Forelimb muscle (tissue), 1 donor: ENCODE measurements around the gene GRIP2. TPM values are rescaled to one million over a fixed set of nuclear protein-coding genes. Genes with fewer than 3 reads are reported as not detected.
"Not testable (repeated sequence)": the region's sequence is repeated elsewhere in the genome, so short reads cannot be mapped to it uniquely, and the experiment has no call there.

Source experiments
- DNase-seq: peaks from one replicate; pipeline ENCODE4 v3.0.0-alpha.2; 2013; ENCODE audit warnings: low read depth
- polyA plus RNA-seq: library from polyadenylated mRNA; unstranded; fragments of 120-200 nt; gene quantifications from one replicate; pipeline ENCODE4 v1.2.1, GENCODE V29; 2013; ENCODE audit not compliant: insufficient read length

GRIP2 gene
- polyA plus RNA-seq, 1 donor, result 29.3 TPM

DNA sequence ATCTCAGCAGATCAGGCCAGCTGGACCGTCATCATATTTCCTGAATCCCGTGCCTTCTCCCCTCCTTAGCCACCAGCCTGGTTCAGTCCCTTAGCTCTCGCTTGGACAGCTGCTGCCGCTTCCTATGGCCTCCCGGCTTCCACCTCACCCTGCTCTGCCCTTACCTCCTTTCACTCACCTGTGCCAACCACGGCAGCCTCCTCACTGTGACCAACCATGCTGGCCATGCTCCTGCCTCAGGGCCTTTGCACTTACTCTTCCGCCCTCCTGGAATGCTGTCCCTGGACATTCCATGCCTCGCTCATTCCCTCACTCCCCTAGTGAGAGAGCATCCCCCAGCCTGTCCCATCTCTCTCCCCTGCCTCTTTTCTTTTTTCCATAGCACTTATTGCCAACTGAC, 19.2 kb downstream of the GRIP2 start:
- DNase-seq, result no peak

- DNase-seq, result no peak
These were observed 20.0 kb downstream of the GRIP2 start for GRCh38 chr3:14520149-14520548.

DNA sequence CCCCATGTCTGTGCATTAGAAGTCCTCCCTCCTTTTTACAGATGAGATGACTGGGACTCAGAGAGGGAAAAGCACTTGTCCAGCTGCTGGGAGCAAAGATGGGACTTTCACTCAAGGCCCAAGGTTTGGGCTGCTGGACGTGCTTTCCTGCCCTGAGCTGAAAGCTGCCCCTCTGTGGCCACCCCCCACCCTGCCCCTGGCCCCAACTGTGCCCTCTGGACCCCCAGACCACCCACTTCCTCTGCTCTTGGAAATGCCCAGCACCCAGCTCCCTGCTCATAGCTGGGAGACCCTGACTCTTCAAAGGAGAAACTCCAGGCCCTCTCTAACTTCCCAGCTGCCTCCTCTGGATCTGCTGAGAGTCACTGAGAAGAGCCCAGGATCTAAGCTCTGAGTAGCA, 20.7 kb downstream of the GRIP2 start:
- DNase-seq, result no peak

- DNase-seq, result no peak
These were observed 21.2 kb downstream of the GRIP2 start for GRCh38 chr3:14518893-14519292.

- no peak for DNase-seq
These were observed 21.7 kb downstream of the GRIP2 start for GRCh38 chr3:14518432-14518802.

DNA sequence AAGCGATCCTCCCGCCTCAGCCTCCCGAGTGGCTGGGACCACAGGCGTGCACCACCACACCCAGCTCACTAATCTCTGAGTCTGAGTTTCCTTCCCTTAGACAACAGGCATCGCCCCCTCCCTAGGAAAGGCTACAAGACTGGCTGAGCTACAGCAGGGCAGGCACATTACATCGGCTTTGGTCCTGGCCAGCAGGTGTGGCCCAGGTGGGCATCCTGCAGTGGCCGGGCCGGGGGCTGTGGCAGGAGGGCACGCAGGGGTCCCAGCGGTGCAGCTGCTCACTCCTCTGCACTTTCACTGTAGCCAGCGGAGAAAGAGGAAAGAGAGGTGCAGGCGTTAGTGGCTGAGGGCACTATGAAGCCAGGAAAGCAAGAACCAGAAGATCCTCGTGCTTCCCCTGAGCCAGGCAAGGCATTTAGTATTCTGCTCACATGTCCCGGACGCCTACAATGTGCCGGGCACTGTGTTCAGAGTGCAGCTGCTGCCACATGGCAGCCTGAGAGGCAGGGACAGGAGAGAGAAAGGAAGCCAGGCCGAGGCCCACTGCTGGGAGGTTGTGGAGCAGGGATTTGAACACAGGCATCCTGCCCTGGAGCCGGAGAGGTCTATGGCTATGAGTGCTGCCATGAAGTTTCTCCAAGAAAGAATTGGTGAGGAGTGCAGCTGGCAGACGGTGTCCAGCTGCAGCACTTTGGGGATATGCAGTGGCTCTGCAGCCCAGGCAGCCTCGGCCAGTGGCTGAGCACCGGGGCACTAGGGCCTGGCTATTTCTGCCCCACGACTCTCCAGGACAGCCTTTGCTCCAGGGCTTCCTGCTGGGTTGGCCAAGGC, 22.3 kb downstream of the GRIP2 start:
- DNase-seq, result no peak

DNA sequence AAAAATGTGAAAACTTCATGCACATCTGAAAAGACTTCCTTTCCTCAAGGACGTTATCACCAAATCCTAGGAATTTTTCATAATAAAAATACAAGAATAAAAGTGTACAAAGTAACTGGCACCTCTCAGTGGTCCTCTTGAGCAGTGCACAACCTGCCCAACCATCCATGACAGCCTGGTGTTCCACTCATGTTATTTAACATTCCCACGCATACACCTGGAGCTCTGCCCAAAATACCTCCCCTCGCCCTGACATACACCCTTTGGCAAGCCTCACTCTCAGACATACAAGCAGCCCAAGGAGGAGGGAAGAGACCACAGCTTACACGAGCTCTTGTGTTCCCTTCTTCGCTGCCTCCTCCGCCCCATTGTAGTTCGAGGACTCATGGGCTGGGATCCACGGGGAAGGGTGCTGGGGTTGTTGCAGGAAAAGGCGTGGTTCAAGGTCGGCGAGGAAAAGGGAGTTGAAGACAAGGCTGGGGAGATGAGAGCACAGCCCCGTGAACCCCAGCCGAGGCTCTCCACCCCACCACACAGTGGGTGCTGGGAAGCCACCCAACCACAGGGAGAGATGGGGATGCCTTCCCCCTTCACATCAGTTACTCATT, 23.3 kb downstream of the GRIP2 start:
- no peak for DNase-seq

DNA sequence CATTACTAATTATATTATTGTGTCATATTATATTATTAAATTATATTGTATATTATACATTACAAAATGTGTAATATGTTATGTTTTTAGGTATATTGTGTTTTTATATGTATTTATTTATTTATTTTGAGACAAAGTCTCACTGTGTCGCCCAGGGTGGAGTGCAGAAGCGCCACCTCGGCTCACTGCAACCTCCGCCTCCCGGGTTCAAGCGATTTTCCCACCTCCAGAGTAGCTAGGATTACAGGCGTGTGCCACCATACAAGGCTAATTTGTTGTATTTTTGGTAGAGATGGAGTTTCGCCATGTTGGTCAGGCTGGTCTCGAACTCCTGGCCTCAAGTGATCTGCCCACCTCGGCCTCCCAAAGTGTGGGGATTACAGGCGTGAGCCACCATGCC, 24.6 kb downstream of the GRIP2 start:
- DNase-seq, result not testable (repeated sequence)

- no peak for DNase-seq
These were observed 25.8 kb downstream of the GRIP2 start for GRCh38 chr3:14514323-14514720.

DNA sequence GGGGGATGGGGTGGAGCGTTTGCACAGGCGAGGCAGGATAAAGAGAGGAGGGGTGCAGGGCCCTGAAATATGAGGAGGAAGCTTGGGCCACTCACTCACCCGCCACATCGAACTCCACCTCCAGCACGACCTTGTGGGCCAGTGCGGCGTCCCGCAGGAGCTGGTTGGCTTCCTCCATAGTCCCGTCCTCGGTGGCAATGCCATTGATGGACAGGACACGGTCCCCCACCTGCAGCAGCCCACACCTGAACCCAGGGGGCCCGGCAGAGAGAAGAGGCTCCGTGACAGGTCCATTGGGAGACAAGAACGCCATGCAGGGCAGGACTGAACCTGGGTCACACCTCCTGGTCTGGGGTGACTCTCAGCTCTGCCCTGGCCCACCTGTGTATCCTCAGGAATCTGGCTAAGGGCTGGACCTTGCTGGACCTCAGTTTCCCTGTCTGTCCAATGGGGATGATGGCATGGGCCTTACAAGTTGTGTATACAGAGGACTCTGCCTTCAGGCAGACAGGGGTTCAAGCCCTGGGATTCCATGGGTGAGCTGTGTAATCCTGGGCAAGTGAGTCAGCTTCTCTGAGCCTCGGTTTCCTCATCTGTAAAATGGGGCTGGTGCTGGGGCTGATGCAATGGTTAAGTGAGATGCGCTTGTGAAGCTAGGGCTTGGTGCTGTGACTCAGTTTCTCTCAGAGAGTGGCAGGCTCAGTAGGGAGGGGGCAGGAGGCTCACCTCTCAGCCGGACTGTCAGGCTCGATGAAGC, 26.4 kb downstream of the GRIP2 start:
- DNase-seq, result no peak

DNA sequence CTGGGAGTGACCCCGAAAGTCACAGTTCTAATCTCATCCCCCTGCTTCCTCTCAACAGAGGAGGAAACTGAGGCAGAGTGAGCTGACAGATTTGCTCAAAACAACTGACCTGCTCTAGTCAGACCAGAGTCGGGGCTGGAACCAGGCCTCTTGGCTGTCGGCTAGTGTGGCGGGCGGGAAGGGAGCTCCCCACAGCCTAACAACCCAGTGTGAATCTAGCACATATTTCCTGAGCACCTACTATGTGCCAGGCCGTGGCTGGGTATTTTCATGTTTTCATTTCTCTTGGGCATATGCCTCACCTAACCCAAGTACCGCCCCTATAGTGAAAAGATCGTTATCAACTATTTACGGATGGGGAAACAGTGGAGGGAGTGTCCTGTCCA, 27.2 kb downstream of the GRIP2 start:
- no peak for DNase-seq

DNA sequence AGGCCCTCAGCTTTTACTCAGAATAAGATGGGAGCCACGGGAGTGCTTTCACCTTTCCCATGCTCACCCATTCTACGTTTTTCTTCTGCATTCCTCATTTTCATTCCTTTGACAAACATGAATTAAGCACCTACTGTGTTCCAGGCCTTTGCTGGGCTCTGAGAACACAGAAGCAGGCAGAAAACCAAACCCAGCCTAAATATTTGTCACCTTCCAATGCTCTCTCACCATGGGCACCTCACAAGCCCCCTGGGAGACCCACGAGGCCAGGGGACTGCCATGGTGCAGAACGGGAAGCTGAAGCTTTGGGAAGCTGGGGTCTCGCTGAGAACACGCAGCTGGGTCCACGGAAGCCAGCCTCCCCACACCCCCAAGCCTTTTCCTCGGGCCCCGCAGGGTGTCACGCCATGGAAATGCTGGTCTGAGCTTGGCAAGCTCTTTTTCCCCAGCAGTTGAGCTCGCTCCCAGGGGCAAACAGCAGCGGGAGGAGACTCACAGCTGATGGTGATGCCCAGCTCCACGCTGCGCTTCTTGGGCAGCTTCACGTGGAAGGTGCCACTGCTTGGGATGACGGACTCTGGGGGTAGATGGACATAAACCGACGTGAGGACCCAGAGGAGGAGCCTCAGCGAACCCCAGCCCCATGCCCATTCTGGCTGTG, 27.7 kb downstream of the GRIP2 start:
- no peak for DNase-seq

- DNase-seq, result no peak
These were observed 28.4 kb downstream of the GRIP2 start for GRCh38 chr3:14511623-14512280.

GRCh38 chr3:14510838-14511622, 29.1 kb downstream of the GRIP2 start:
- DNase-seq, result no peak

- no peak for DNase-seq
These were observed 30.4 kb downstream of the GRIP2 start for GRCh38 chr3:14509796-14510100.

DNA sequence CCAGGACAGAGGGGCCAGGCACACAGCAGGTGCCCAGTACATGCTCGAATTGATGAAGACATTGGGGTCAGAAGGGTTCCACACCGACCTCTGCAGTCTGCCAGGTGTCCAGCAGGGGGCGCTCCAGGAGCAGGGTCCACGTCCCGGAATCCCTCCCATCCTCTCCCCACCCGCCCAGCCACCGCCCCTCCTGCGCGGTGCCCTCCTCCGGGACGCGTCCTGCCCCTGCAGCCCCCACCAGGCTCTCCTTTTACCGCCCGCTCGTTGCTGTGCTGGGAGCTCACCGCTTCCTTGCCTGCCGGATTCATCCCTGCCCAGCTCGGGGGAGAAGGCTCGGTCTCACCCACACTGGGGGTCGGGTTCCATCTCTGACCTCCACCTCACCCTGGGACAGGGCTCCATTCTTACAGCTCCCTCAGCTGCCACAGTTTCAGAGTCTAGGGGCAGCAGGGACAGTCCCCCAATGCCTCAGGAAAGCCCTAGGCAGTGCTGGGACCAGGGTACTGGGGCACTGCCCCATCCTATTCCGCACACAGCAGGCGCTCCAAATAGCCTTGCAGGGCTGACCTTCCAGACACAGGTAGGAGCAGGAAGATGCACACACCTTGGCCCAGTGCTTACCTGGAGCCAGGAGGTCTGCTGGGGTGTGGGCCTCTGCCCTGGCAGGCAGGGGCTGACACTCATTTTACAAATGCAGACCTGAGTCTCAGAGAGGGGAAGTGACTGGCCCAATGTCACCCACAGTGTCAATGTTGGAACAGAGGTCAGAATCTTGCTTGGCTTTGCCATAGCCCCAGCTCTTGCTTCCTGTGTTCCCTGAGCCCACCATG, 31.0 kb downstream of the GRIP2 start:
- no peak for DNase-seq

DNA sequence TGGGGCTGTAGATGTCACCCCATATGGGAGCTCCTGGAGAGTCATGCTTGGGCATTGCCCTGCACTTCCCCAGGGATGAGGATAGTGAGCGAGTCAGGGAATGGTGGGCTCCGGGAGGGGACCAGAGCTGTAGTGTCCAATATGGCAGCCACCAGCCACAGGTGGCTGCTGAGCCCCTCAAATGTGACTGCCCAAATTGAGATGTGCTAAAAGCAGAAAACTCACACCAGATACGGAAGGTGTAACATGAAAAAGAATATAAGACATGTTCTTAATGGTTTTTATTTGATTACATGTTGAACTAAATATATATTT, 31.7 kb downstream of the GRIP2 start:
- no peak for DNase-seq

- no peak for DNase-seq
These were observed 32.2 kb downstream of the GRIP2 start for GRCh38 chr3:14507757-14508504.

GRCh38 chr3:14507305-14507741, 32.8 kb downstream of the GRIP2 start:
- no peak for DNase-seq
